OCI-LY1 (cell line): ENCODE data around the gene CNNM4.

Experiments
- EZH2 ChIP-seq: fragments of 200-600 bp; sonication (generic), shearing (Covaris generic); IDR thresholded peaks from 2 replicates; pipeline ENCODE4 v1.8.0; 2017; ENCODE audit warnings: borderline replicate concordance, mixed run types, mild to moderate bottlenecking, antibody characterized with exemption, low read length, moderate library complexity, mixed read lengths
- TF ChIP-seq, protein P1 (sequence below): fragments of 200-600 bp; sonication (generic), shearing (Covaris generic); IDR thresholded peaks from 2 replicates; pipeline ENCODE4 v1.5.1; 2017; ENCODE audit warnings: mild to moderate bottlenecking, antibody characterized with exemption, low read length, moderate library complexity, mixed read lengths

DNA sequence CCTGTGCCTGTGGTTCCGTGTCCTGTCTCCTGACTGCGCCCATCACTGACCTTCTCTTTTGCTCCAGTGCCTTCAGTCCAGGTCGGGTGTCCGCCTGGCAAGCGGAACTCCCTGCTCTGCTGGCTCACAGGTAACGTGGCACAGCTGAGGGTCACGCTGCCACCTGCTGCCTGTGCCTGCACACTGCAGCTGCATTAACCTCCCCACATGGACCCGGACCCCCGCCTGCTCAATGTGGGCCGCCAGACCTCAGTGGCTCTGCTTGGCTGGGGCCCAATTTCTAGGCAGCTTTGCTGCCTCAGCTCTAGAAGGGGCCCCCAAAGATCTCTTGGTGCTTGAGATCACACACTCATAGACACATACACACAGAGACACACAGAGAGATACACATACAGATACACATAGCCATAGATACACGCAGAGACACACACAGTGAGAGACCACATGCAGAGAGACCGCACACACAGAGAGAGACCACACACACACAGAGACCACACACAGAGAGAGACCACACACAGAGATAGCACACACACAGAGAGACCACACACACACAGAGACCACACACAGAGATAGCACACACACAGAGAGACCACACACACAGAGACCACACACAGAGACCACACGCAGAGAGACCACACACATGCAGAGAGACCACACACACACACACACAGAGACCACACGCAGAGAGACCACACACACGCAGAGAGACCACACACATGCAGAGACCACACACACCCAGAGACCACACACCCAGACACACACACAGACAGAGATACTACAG is 40.5 kb downstream of the CNNM4 start:
- TF ChIP-seq, protein P1, sequence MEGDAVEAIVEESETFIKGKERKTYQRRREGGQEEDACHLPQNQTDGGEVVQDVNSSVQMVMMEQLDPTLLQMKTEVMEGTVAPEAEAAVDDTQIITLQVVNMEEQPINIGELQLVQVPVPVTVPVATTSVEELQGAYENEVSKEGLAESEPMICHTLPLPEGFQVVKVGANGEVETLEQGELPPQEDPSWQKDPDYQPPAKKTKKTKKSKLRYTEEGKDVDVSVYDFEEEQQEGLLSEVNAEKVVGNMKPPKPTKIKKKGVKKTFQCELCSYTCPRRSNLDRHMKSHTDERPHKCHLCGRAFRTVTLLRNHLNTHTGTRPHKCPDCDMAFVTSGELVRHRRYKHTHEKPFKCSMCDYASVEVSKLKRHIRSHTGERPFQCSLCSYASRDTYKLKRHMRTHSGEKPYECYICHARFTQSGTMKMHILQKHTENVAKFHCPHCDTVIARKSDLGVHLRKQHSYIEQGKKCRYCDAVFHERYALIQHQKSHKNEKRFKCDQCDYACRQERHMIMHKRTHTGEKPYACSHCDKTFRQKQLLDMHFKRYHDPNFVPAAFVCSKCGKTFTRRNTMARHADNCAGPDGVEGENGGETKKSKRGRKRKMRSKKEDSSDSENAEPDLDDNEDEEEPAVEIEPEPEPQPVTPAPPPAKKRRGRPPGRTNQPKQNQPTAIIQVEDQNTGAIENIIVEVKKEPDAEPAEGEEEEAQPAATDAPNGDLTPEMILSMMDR, result peak; percentile 92
- TF ChIP-seq EZH2, result no peak
